A549 (cell line): ENCODE data around the gene SKAP1.

Experiments
- EP300 ChIP-seq, 2 experiments: fragments of >200 bp; sonication (Bioruptor Twin); formaldehyde crosslinking; IDR thresholded peaks; 2 replicates in 1 of 2; 3 replicates in 1 of 2; pipeline ENCODE4 v1.6.1; 2016 to 2017
- MAFK ChIP-seq: fragments of 450-650 bp; IDR thresholded peaks from 2 replicates; pipeline ENCODE4 v1.6.1; 2014; ENCODE audit not compliant: partially characterized antibody
- POLR2A ChIP-seq: IDR thresholded peaks from 2 replicates; pipeline ENCODE4 v1.6.1; 2012; ENCODE audit warnings: mild to moderate bottlenecking, low read length
- RAD21 ChIP-seq, 2 experiments: fragments of >200 bp in 1 of 2; sonication (Bioruptor Twin) in 1 of 2; formaldehyde crosslinking in 1 of 2; IDR thresholded peaks in 1 of 2; conservative IDR thresholded peaks in 1 of 2; 2 replicates in 1 of 2; 3 replicates in 1 of 2; pipeline ENCODE4 v1.6.1; 2012 to 2018; ENCODE audit warnings: inconsistent platforms in 1 of 2
- RFX5 ChIP-seq: fragments of 450-650 bp; IDR thresholded peaks from 2 replicates; pipeline ENCODE4 v1.7.1; 2014; ENCODE audit warnings: antibody characterized with exemption, mild to moderate bottlenecking, moderate library complexity
- SMC3 ChIP-seq: fragments of >200 bp; sonication (Bioruptor Twin); formaldehyde crosslinking; IDR thresholded peaks from 3 replicates; pipeline ENCODE4 v1.6.1; 2018; ENCODE audit warnings: inconsistent platforms
- TF ChIP-seq, protein P1 (sequence below): fragments of >200 bp; sonication (Bioruptor Twin); formaldehyde crosslinking; IDR thresholded peaks from 3 replicates; pipeline ENCODE4 v1.5.1; 2016

DNA sequence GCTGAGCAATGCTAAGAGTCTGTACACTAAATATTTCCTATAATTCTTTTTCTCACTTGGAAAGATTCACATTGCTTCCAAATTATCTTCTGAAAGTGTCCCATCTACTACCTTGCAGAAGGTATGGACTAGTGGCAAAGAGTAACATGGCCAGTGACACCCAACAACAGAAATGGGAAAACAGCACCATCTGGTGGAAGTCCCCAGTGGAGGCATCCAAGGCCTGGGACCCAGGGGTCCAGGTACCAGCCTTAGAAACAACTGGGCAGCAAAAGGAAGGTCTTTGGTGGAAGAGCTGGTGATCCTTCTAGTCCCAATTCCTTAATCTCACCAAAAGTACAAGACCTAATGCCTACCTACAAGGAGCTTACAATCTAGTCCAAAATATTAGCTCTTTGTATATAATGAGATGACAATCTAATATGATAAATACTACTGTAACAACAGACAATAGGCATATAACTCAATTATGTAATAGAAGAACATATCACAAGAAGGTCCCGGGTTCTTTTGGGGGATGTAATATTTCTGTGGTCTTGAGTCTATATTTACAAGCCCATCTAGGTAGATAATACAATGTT, 55.3 kb downstream of the SKAP1 start:
- TF ChIP-seq SMC3 (peak; percentile 90), POLR2A (no peak), RAD21 (conservative IDR thresholded peaks at IDR 0.05 in 1 of 2, IDR thresholded peaks at IDR 0.05 in 1 of 2) (peak; percentile 88 to 97), RFX5 (no peak), EP300 (IDR thresholded peaks at IDR 0.05) (no peak), MAFK (no peak)
- TF ChIP-seq, protein P1, sequence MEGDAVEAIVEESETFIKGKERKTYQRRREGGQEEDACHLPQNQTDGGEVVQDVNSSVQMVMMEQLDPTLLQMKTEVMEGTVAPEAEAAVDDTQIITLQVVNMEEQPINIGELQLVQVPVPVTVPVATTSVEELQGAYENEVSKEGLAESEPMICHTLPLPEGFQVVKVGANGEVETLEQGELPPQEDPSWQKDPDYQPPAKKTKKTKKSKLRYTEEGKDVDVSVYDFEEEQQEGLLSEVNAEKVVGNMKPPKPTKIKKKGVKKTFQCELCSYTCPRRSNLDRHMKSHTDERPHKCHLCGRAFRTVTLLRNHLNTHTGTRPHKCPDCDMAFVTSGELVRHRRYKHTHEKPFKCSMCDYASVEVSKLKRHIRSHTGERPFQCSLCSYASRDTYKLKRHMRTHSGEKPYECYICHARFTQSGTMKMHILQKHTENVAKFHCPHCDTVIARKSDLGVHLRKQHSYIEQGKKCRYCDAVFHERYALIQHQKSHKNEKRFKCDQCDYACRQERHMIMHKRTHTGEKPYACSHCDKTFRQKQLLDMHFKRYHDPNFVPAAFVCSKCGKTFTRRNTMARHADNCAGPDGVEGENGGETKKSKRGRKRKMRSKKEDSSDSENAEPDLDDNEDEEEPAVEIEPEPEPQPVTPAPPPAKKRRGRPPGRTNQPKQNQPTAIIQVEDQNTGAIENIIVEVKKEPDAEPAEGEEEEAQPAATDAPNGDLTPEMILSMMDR, result peak; percentile 85
